Activated naive CD8-positive, alpha-beta T cell treated with anti-CD3 and anti-CD28 coated beads, Interleukin-2, amount 50 U/mL, for 24 hours (primary cell): ENCODE data around the gene ABCB4.

Experiments used
- ATAC-seq: fragments of 150-1000 bp; cut with Tn5 transposase; one replicate; pipeline ENCODE4 v1.10.0; 2021
- DNase-seq: peaks from one replicate; pipeline ENCODE4 v3.0.0; 2021
- H3K27ac Mint-ChIP-seq: one replicate; pipeline ENCODE4 v1.8.0; 2021; ENCODE audit warnings: mild to moderate bottlenecking, mixed read lengths
- H3K27me3 Mint-ChIP-seq: one replicate; pipeline ENCODE4 v1.8.0; 2021; ENCODE audit warnings: mixed read lengths
- H3K36me3 Mint-ChIP-seq: one replicate; pipeline ENCODE4 v1.8.0; 2021; ENCODE audit warnings: low read depth, mixed read lengths
- H3K4me1 Mint-ChIP-seq: one replicate; pipeline ENCODE4 v1.8.0; 2021; ENCODE audit warnings: mixed read lengths
- H3K4me3 Mint-ChIP-seq: one replicate; pipeline ENCODE4 v1.8.0; 2021; ENCODE audit warnings: mild to moderate bottlenecking, moderate library complexity, mixed read lengths
- H3K9me3 Mint-ChIP-seq: one replicate; pipeline ENCODE4 v1.8.0; 2021; ENCODE audit warnings: mixed read lengths

ABCB4 gene

GRCh38 chr7:87424075-87424474, 51.4 kb downstream of the ABCB4 start:
- Mint-ChIP-seq H3K27me3 (peaks cover 9% of the 10 kb centered on the region), H3K4me1 (no peaks in the 10 kb centered on the region), H3K4me3 (no peak overlapping the region), H3K36me3 (no peaks in the 10 kb centered on the region), H3K9me3 (no peaks in the 10 kb centered on the region), H3K27ac (no peak overlapping the region)
- no peak for ATAC-seq
- no peak for DNase-seq

- ATAC-seq, result no peak
- no peak for DNase-seq
- H3K27ac Mint-ChIP-seq, result no peak overlapping the region
- H3K27me3 Mint-ChIP-seq, result no peaks in the 10 kb centered on the region
- H3K36me3 Mint-ChIP-seq, result no peaks in the 10 kb centered on the region
- no peak overlapping the region for H3K4me3 Mint-ChIP-seq
- H3K4me1 Mint-ChIP-seq, result no peaks in the 10 kb centered on the region
- H3K9me3 Mint-ChIP-seq, result no peaks in the 10 kb centered on the region
Observed at GRCh38 chr7:87420173-87420572, 55.3 kb downstream of the ABCB4 start.

GRCh38 chr7:87416682-87417587, 58.5 kb downstream of the ABCB4 start:
- DNase-seq (peak; percentile 66), ATAC-seq (peak; percentile 24)
- Mint-ChIP-seq H3K4me1 (no peaks in the 10 kb centered on the region), H3K4me3 (no peak overlapping the region), H3K9me3 (no peaks in the 10 kb centered on the region), H3K27me3 (no peaks in the 10 kb centered on the region), H3K27ac (no peak overlapping the region), H3K36me3 (no peaks in the 10 kb centered on the region)

- no peaks in the 10 kb centered on the region for H3K9me3 Mint-ChIP-seq
- no peak for DNase-seq
- H3K36me3 Mint-ChIP-seq, result no peaks in the 10 kb centered on the region
- no peak overlapping the region for H3K4me3 Mint-ChIP-seq
- H3K4me1 Mint-ChIP-seq, result no peaks in the 10 kb centered on the region
- no peak overlapping the region for H3K27ac Mint-ChIP-seq
- H3K27me3 Mint-ChIP-seq, result no peaks in the 10 kb centered on the region
- no peak for ATAC-seq
Observed at GRCh38 chr7:87414794-87415188, 60.7 kb downstream of the ABCB4 start.

- H3K27ac Mint-ChIP-seq, result no peak overlapping the region
- no peak for ATAC-seq
- DNase-seq, result no peak
Observed at GRCh38 chr7:87413951-87414793, 61.3 kb downstream of the ABCB4 start.

GRCh38 chr7:87413029-87413428, 62.5 kb downstream of the ABCB4 start:
- Mint-ChIP-seq H3K27ac (no peak overlapping the region), H3K4me3 (no peak overlapping the region), H3K4me1 (no peaks in the 10 kb centered on the region), H3K9me3 (no peaks in the 10 kb centered on the region), H3K27me3 (no peaks in the 10 kb centered on the region), H3K36me3 (no peaks in the 10 kb centered on the region)
- ATAC-seq (no peak), DNase-seq (no peak)

More at GRCh38 chr7:87413951-87414793, 61.3 kb downstream of the ABCB4 start:
- Mint-ChIP-seq H3K9me3 (no peaks in the 10 kb centered on the region), H3K4me3 (no peak overlapping the region), H3K36me3 (no peaks in the 10 kb centered on the region), H3K4me1 (no peaks in the 10 kb centered on the region), H3K27me3 (no peaks in the 10 kb centered on the region)

- H3K27me3 Mint-ChIP-seq, result no peaks in the 10 kb centered on the region
- no peak overlapping the region for H3K4me3 Mint-ChIP-seq
- no peak for ATAC-seq
- H3K9me3 Mint-ChIP-seq, result no peaks in the 10 kb centered on the region
- H3K4me1 Mint-ChIP-seq, result no peaks in the 10 kb centered on the region
- H3K27ac Mint-ChIP-seq, result no peak overlapping the region
- DNase-seq, result no peak
- H3K36me3 Mint-ChIP-seq, result no peaks in the 10 kb centered on the region
Observed at GRCh38 chr7:87411186-87411585, 64.3 kb downstream of the ABCB4 start.

- no peaks in the 10 kb centered on the region for H3K27me3 Mint-ChIP-seq
- no peak for ATAC-seq
Observed at GRCh38 chr7:87404674-87405073, 70.8 kb downstream of the ABCB4 start.

GRCh38 chr7:87398446-87398845, 77.0 kb downstream of the ABCB4 start:
- Mint-ChIP-seq H3K9me3 (no peaks in the 10 kb centered on the region), H3K36me3 (peaks cover 11% of the 10 kb centered on the region), H3K4me1 (peaks cover under 1% of the 10 kb centered on the region), H3K27me3 (no peaks in the 10 kb centered on the region), H3K27ac (no peak overlapping the region), H3K4me3 (no peak overlapping the region)
- DNase-seq, result no peak
- no peak for ATAC-seq

More at GRCh38 chr7:87404674-87405073, 70.8 kb downstream of the ABCB4 start:
- no peak overlapping the region for H3K4me3 Mint-ChIP-seq
- no peaks in the 10 kb centered on the region for H3K36me3 Mint-ChIP-seq
- H3K9me3 Mint-ChIP-seq, result no peaks in the 10 kb centered on the region
- H3K27ac Mint-ChIP-seq, result no peak overlapping the region
- no peak for DNase-seq
- H3K4me1 Mint-ChIP-seq, result no peaks in the 10 kb centered on the region

GRCh38 chr7:87395442-87396020, 79.9 kb downstream of the ABCB4 start:
- Mint-ChIP-seq H3K27me3 (no peaks in the 10 kb centered on the region), H3K36me3 (peaks cover 17% of the 10 kb centered on the region), H3K9me3 (no peaks in the 10 kb centered on the region), H3K4me3 (no peak overlapping the region), H3K27ac (no peak overlapping the region), H3K4me1 (peaks cover 2% of the 10 kb centered on the region)
- DNase-seq (no peak), ATAC-seq (no peak)

- peaks cover 30% of the 10 kb centered on the region for H3K36me3 Mint-ChIP-seq
- ATAC-seq, result no peak
- no peak for DNase-seq
- H3K4me3 Mint-ChIP-seq, result no peak overlapping the region
- H3K4me1 Mint-ChIP-seq, result peaks cover 2% of the 10 kb centered on the region
- H3K9me3 Mint-ChIP-seq, result no peaks in the 10 kb centered on the region
- H3K27ac Mint-ChIP-seq, result no peak overlapping the region
- no peaks in the 10 kb centered on the region for H3K27me3 Mint-ChIP-seq
Observed at GRCh38 chr7:87391020-87391701, 84.3 kb downstream of the ABCB4 start.

GRCh38 chr7:87380905-87381304, 94.6 kb downstream of the ABCB4 start:
- H3K4me1 Mint-ChIP-seq, result no peaks in the 10 kb centered on the region
- ATAC-seq (no peak), DNase-seq (no peak)
- no peaks in the 10 kb centered on the region for H3K9me3 Mint-ChIP-seq
- H3K36me3 Mint-ChIP-seq, result peaks cover 24% of the 10 kb centered on the region
- no peak overlapping the region for H3K27ac Mint-ChIP-seq
- no peaks in the 10 kb centered on the region for H3K27me3 Mint-ChIP-seq
- H3K4me3 Mint-ChIP-seq, result no peak overlapping the region

GRCh38 chr7:87375662-87376435, 99.6 kb downstream of the ABCB4 start:
- Mint-ChIP-seq H3K4me1 (no peaks in the 10 kb centered on the region), H3K36me3 (peaks cover 5% of the 10 kb centered on the region), H3K27me3 (no peaks in the 10 kb centered on the region), H3K4me3 (no peak overlapping the region), H3K27ac (no peak overlapping the region), H3K9me3 (no peaks in the 10 kb centered on the region)
- ATAC-seq (no peak), DNase-seq (no peak)
